Trophoblast cell (in vitro differentiated cells and primary cell): ENCODE results near the gene TSSK6.

Experiments
- DNase-seq, 2 donors: peaks; one replicate each; pipeline ENCODE4 v3.0.0-alpha.2; 2016
- H2AFZ ChIP-seq: 2 replicates; pipeline ENCODE4 v1.6.1; 2013; ENCODE audit warnings: low read length, moderate library complexity, mild to moderate bottlenecking; ENCODE audit not compliant: insufficient read depth, poor library complexity
- H2AK5ac ChIP-seq: 2 replicates; pipeline ENCODE4 v1.6.1; 2013; ENCODE audit warnings: mild to moderate bottlenecking, low read length
- H2BK120ac ChIP-seq: 2 replicates; pipeline ENCODE4 v1.6.1; 2013; ENCODE audit warnings: low read length, mild to moderate bottlenecking, moderate library complexity; ENCODE audit not compliant: insufficient read depth, poor library complexity
- H2BK12ac ChIP-seq: 2 replicates; pipeline ENCODE4 v1.6.1; 2013; ENCODE audit warnings: mild to moderate bottlenecking, low read length, moderate library complexity
- H2BK5ac ChIP-seq: 2 replicates; pipeline ENCODE4 v1.6.1; 2013; ENCODE audit warnings: low read length, low read depth, moderate library complexity, mild to moderate bottlenecking; ENCODE audit not compliant: poor library complexity
- H3K14ac ChIP-seq: 2 replicates; pipeline ENCODE4 v1.6.1; 2013; ENCODE audit warnings: mild to moderate bottlenecking, low read length
- H3K18ac ChIP-seq: 2 replicates; pipeline ENCODE4 v1.6.1; 2013; ENCODE audit warnings: mild to moderate bottlenecking, low read length
- H3K23ac ChIP-seq: 2 replicates; pipeline ENCODE4 v1.6.1; 2013; ENCODE audit warnings: low read length
- H3K27ac ChIP-seq: 2 replicates; pipeline ENCODE4 v1.5.1; 2013; ENCODE audit warnings: low read depth, mild to moderate bottlenecking, inconsistent platforms, low read length, moderate library complexity
- H3K27me3 ChIP-seq: 2 replicates; pipeline ENCODE4 v1.6.1; 2013; ENCODE audit warnings: inconsistent platforms, mild to moderate bottlenecking, low read length, moderate library complexity; ENCODE audit not compliant: insufficient read depth
- H3K36me3 ChIP-seq, 2 experiments: 1 replicate in 1 of 2; 2 replicates in 1 of 2; pipeline ENCODE4 v1.6.1; 2013; ENCODE audit warnings: low read length in 2 of 2, mild to moderate bottlenecking in 2 of 2, moderate library complexity in 1 of 2; ENCODE audit not compliant: insufficient read depth in 2 of 2, control insufficient read depth in 1 of 2
- H3K4ac ChIP-seq: 2 replicates; pipeline ENCODE4 v1.6.1; 2013; ENCODE audit warnings: low read depth, mild to moderate bottlenecking, low read length, moderate library complexity
- H3K4me1 ChIP-seq, 2 experiments: 1 replicate in 1 of 2; 2 replicates in 1 of 2; pipeline ENCODE4 v1.6.1; 2013; ENCODE audit warnings: low read length in 2 of 2, mild to moderate bottlenecking in 2 of 2, moderate library complexity in 1 of 2; ENCODE audit not compliant: insufficient read depth in 2 of 2, control insufficient read depth in 1 of 2
- H3K4me2 ChIP-seq: 2 replicates; pipeline ENCODE4 v1.6.1; 2013; ENCODE audit warnings: inconsistent platforms, mild to moderate bottlenecking, low read length, moderate library complexity
- H3K4me3 ChIP-seq: 2 replicates; pipeline ENCODE4 v1.5.1; 2013; ENCODE audit warnings: mild to moderate bottlenecking, low read depth, low read length, inconsistent platforms
- H3K79me1 ChIP-seq: one replicate; pipeline ENCODE4 v1.6.1; 2013; ENCODE audit warnings: low read length
- H3K79me2 ChIP-seq: 2 replicates; pipeline ENCODE4 v1.6.1; 2013; ENCODE audit warnings: low read length, mild to moderate bottlenecking; ENCODE audit not compliant: control insufficient read depth, insufficient read depth, poor library complexity
- H3K9ac ChIP-seq: 2 replicates; pipeline ENCODE4 v1.6.1; 2013; ENCODE audit warnings: mild to moderate bottlenecking, low read length
- H3K9me3 ChIP-seq: 2 replicates; pipeline ENCODE4 v1.6.1; 2013; ENCODE audit warnings: low read depth, mild to moderate bottlenecking, control low read depth, inconsistent platforms, low read length; ENCODE audit not compliant: insufficient read depth
- H4K12ac ChIP-seq: 2 replicates; pipeline ENCODE4 v1.6.1; 2013; ENCODE audit warnings: low read depth, mild to moderate bottlenecking, low read length, moderate library complexity
- H4K8ac ChIP-seq: 2 replicates; pipeline ENCODE4 v1.6.1; 2013; ENCODE audit warnings: low read depth, mild to moderate bottlenecking, low read length, moderate library complexity
- H4K91ac ChIP-seq: one replicate; pipeline ENCODE4 v1.6.1; 2013; ENCODE audit warnings: low read depth, mild to moderate bottlenecking, low read length, moderate library complexity
- WGBS: extraction: QIAGEN DNeasy Blood & Tissue Kit; methylation state at CpG from one replicate; pipeline ENCODE4 v1.1.7; 2013; ENCODE audit warnings: missing lambda C conversion rate; ENCODE audit not compliant: insufficient read length, insufficient coverage; ENCODE audit errors: extremely low coverage; 5-methylcytosine and 5-hydroxymethylcytosine counted together

TSSK6 gene

DNA sequence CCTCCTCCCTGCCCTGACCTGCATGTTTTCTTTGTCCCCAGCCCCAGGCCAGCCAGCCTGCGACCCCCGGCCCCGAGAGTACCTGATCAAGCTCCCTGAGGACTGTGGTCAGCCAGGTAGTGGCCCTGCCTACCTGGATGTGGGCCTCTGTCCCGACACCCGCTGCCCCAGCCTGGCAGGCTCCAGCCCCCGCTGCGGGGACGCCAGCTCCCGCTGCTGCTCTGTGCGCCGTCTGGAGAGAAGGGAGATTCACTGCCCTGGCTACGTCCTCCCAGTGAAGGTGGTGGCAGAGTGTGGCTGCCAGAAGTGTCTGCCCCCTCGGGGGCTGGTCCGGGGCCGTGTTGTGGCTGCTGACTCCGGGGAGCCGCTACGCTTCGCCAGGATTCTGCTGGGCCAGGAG is 28.3 kb upstream of the TSSK6 start:
- no peak overlapping the region for H3K27ac ChIP-seq
- H2AK5ac ChIP-seq, result no peak overlapping the region

DNA sequence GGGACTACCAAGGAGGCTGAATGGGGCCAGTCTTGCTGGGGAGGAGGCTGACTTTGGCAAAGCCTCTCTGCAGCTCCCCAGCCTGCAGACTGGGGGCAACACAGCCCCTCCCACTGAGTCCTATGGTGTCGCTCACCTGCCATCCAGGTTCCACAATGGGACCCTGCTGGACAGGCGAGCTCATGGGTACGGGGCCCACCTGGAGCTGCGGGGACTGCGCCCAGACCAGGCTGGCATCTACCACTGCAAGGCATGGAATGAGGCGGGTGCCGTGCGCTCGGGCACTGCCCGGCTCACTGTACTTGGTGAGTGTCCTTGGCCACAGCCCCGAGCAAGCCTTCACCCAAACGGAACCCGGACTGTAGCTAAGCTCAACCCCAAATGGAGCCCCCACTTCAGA is 27.8 kb upstream of the TSSK6 start:
- no CpG with 5 or more reads among the region's 13 CpGs for WGBS
- peaks cover 3 to 6% of the 10 kb centered on the region in 2 experiments for H3K36me3 ChIP-seq
- H3K9ac ChIP-seq, result no peak overlapping the region
- H4K12ac ChIP-seq, result no peak overlapping the region
- no peak overlapping the region for H2AK5ac ChIP-seq
- no peak overlapping the region for H3K4ac ChIP-seq
- no peak overlapping the region for H2BK120ac ChIP-seq
- H2BK5ac ChIP-seq, result no peak overlapping the region
- no peak overlapping the region for H3K14ac ChIP-seq
- DNase-seq, result no peak
- no peak overlapping the region for H3K18ac ChIP-seq
- H3K27ac ChIP-seq, result no peak overlapping the region
- no peaks in the 10 kb centered on the region for H3K79me1 ChIP-seq
- no peak overlapping the region for H3K4me3 ChIP-seq
- no peak overlapping the region for H2AFZ ChIP-seq
- H3K4me2 ChIP-seq, result no peak overlapping the region
- H4K8ac ChIP-seq, result no peak overlapping the region
- no peak overlapping the region for H3K23ac ChIP-seq
- H3K27me3 ChIP-seq, result peaks cover 5% of the 10 kb centered on the region
- peaks cover 15% of the 10 kb centered on the region for H3K9me3 ChIP-seq
- H2BK12ac ChIP-seq, result no peak overlapping the region
- peaks cover 4 to 7% of the 10 kb centered on the region in 2 experiments for H3K4me1 ChIP-seq
- no peaks in the 10 kb centered on the region for H3K79me2 ChIP-seq
- H4K91ac ChIP-seq, result no peak overlapping the region

More for the DNA sequence above, 28.3 kb upstream of the TSSK6 start:
- H3K4me2 ChIP-seq, result no peak overlapping the region
- peaks cover 15% of the 10 kb centered on the region for H3K9me3 ChIP-seq
- WGBS, result no CpG with 5 or more reads among the region's 19 CpGs
- no peak overlapping the region for H2AFZ ChIP-seq
- H4K91ac ChIP-seq, result no peak overlapping the region
- H3K4me1 ChIP-seq, result peaks cover 0 to 2% of the 10 kb centered on the region in 2 experiments
- H3K79me1 ChIP-seq, result no peaks in the 10 kb centered on the region
- H3K14ac ChIP-seq, result no peak overlapping the region
- DNase-seq, result no peak
- no peak overlapping the region for H2BK5ac ChIP-seq
- H3K23ac ChIP-seq, result no peak overlapping the region
- no peak overlapping the region for H3K18ac ChIP-seq
- H4K12ac ChIP-seq, result no peak overlapping the region
- no peak overlapping the region for H3K9ac ChIP-seq
- no peak overlapping the region for H3K4me3 ChIP-seq
- no peak overlapping the region for H2BK12ac ChIP-seq
- peaks cover 3% of the 10 kb centered on the region for H3K27me3 ChIP-seq
- peaks cover 3 to 6% of the 10 kb centered on the region in 2 experiments for H3K36me3 ChIP-seq
- H3K79me2 ChIP-seq, result no peaks in the 10 kb centered on the region
- no peak overlapping the region for H4K8ac ChIP-seq
- H3K4ac ChIP-seq, result no peak overlapping the region
- no peak overlapping the region for H2BK120ac ChIP-seq

- WGBS, result no CpG with 5 or more reads among the region's 12 CpGs
- H4K91ac ChIP-seq, result no peak overlapping the region
- no peak overlapping the region for H3K27ac ChIP-seq
- no peak overlapping the region for H3K4me2 ChIP-seq
- peaks cover 5% of the 10 kb centered on the region for H3K27me3 ChIP-seq
- no peak for DNase-seq
- H2BK12ac ChIP-seq, result no peak overlapping the region
- no peaks in the 10 kb centered on the region for H3K79me2 ChIP-seq
- peaks cover 4 to 10% of the 10 kb centered on the region in 2 experiments for H3K4me1 ChIP-seq
- H2BK120ac ChIP-seq, result no peak overlapping the region
- no peak overlapping the region for H3K4me3 ChIP-seq
- H3K9me3 ChIP-seq, result peaks cover 18% of the 10 kb centered on the region
- no peak overlapping the region for H4K12ac ChIP-seq
- H3K79me1 ChIP-seq, result no peaks in the 10 kb centered on the region
- H4K8ac ChIP-seq, result no peak overlapping the region
- H2AFZ ChIP-seq, result no peak overlapping the region
- no peak overlapping the region for H3K9ac ChIP-seq
- H3K14ac ChIP-seq, result no peak overlapping the region
- no peak overlapping the region for H3K23ac ChIP-seq
- H2BK5ac ChIP-seq, result no peak overlapping the region
- peaks cover 3 to 7% of the 10 kb centered on the region in 2 experiments for H3K36me3 ChIP-seq
- no peak overlapping the region for H2AK5ac ChIP-seq
- no peak overlapping the region for H3K18ac ChIP-seq
- no peak overlapping the region for H3K4ac ChIP-seq
Observed at GRCh38 chr19:19542507-19542906, 27.2 kb upstream of the TSSK6 start.

DNA sequence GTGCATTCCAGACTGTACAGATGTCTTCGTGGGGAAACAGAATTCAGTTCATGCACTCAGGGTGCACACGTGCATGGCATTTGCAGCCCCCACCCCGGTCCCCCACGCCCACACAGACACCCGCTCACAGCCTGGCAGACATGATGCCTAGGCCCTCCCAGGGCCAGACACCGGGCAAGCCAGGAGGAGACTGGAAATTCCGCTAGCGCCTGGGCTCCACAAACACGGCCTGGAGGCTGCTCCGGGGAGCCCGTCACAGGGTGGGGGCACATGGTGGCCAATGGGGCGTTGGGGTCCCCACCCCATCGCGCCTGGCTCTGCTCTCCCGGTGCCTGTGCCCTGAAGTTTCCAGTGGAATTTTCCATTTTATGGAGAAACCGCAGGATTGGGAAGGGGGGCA is 26.3 kb upstream of the TSSK6 start:
- Histone ChIP-seq H3K4me1 (peaks cover 4 to 10% of the 10 kb centered on the region in 2 experiments), H3K4me2 (no peak overlapping the region), H3K79me2 (no peaks in the 10 kb centered on the region), H2BK120ac (no peak overlapping the region), H3K27ac (no peak overlapping the region), H2BK12ac (no peak overlapping the region), H4K8ac (no peak overlapping the region), H3K36me3 (peaks cover 3 to 9% of the 10 kb centered on the region in 2 experiments), H3K14ac (no peak overlapping the region), H3K18ac (no peak overlapping the region), H3K4ac (no peak overlapping the region), H3K79me1 (no peaks in the 10 kb centered on the region), H3K9ac (no peak overlapping the region), H3K27me3 (peaks cover 5% of the 10 kb centered on the region), H3K4me3 (no peak overlapping the region), H2AFZ (no peak overlapping the region), H3K23ac (no peak overlapping the region), H3K9me3 (peaks cover 16% of the 10 kb centered on the region), H4K12ac (no peak overlapping the region), H2BK5ac (no peak overlapping the region), H2AK5ac (no peak overlapping the region), H4K91ac (no peak overlapping the region)
- no peak for DNase-seq
- no CpG with 5 or more reads among the region's 16 CpGs for WGBS
